Adipose tissue (tissue), 3 donors: ENCODE data around the gene SLC22A17. TPM values are rescaled to one million over a fixed set of nuclear protein-coding genes. Genes with fewer than 3 reads are reported as not detected.

Experiments used
- H3K27ac ChIP-seq: one replicate; pipeline ENCODE4 v1.5.1; 2013; ENCODE audit warnings: low read depth, low read length
- WGBS, 3 donors: extraction: QIAGEN DNeasy Blood & Tissue Kit; methylation state at CpG; one replicate each; pipeline ENCODE4 v1.1.7; 2013; 5-methylcytosine and 5-hydroxymethylcytosine counted together
- polyA plus RNA-seq, 3 donors: library from polyadenylated mRNA; stranded (reverse); fragments of 200-250 nt; gene quantifications; one replicate each; pipeline ENCODE4 v1.2.3, GENCODE V29; 2013
- donor health status: healthy with polysubstance abuse.
- donor health status: Bipolar disorder and iron deficiency.
- donor health status: healthy.

The SLC22A17 gene
- polyA plus RNA-seq, 3 donors: 8.4 to 9.9 (median 9.5) TPM

DNA sequence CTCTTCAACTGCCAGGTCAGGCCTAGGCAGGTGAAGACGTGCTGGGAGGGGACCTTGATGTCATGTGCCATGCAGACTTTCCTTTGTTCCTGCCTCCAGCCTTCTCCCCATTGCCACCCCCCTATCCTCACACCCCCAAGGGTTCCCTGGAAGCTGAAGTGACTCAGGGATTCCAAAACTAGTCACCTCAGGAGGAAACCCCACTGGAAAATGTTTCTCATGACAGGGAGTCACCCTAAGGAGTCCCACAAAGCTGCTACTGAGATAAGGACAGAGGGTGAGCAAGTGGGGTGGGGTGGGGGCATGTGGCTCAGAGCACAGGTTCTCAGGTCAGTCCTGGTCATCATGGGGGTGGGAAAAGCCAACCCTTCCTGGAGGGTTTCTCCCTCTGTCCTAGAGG lies 17.5 kb upstream of the SLC22A17 start:
- H3K27ac ChIP-seq: no peak overlapping the region
- 50 to 61% (median 57%) methylated on average over 1 of the region's 1 CpG for WGBS, 3 donors

DNA sequence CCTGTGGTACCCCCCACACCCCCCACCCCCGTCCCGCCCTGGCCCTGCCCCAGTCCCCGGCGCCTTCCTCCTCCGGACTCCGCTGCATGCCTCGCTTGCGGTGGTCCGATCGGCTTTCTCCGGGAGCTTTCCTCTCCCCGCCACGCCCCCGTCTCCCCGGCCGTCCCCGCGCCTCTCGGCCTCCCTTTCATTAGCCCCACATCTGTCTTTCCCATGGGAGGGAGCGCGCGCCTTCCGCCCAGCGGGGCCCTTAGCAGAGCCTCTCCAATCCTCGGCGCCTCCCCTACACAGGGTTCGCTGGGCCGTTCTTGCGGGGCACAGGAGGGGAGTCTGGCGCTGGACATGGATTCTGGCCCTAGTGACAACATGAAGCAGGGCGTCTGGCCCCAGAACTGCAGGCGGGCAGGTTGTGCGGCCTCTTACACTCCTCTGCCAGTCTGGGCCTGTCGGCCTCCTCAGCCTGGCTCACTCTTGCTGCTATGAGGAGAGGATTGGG lies 13.8 kb upstream of the SLC22A17 start:
- 24 to 46% (median 37%) methylated on average over 25 to 34 of the region's 34 CpGs for WGBS, 3 donors
- no peak overlapping the region for H3K27ac ChIP-seq

DNA sequence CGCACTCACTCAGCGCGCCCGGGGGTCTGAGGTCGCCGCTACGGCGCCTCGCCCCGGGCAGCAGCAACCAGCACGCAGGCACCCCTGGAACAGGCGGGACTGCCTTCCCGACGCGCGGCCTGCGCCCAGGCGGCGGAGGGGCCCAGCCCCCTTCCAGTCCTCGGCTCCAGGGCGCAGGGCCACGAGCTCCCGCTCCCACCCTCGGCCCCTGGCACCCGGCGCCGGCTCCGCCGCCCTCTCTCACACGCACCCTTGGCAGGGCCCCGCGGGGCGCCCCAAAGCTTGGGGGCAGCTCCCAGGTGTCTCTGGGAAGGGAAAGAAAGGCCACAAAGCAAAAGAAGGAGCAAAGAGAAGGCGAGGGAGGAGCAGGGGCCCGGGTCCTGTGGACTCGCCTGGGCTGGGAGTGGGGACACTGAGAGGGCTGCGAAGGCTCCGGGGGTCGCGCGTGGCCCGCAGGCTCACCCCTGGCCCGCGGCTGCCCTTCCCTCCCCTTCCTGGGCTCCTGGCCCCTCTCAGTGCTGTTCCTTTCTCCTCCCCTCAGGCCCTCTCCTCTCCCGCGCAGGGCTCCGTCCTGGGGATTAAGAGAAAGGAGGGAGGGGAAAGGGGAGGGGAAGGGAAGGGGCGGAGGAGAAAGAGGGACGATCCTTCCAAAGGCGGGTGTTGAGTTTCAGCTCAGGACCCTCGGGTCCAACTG lies 13.2 kb upstream of the SLC22A17 start:
- no peak overlapping the region for H3K27ac ChIP-seq
- 3 to 7% (median 3%) methylated on average over 26 to 48 of the region's 51 CpGs for WGBS, 3 donors

DNA sequence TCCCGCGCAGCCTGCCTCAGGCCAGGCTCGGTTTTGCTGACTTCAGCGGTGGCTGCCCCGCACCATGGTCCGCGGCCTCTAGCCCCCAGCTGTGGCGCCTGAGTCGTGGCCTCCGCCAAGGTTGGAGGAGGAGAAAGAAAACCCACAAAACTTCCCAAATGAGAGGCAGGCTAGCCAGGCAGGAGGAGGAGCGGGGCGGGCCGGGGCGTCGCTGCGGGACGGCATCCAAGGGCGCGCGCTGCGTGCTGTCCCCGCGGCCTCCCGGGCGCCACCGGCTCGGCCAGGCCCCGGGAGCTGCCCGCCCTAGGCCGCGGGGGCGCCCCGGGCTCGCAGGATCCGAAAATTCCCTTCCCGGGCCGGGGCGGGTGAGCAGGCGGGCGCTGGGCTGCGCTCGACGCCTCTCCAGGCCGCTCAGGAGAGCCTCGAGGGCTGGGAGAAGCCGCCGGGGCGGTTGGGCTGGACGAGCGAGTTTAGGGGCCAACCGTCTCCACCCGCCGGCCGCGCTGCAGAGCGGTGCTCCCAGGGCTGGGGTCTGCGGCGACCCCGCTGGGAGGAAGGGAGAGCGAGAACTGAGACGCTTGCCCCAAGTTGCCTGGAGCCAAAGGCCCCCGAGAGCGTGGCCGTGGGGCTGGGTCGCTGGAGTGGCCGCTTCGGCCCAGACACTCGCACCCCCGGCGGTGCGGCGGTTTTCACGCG lies 12.5 kb upstream of the SLC22A17 start, which contains the start of gene EFS:
TSS of gene EFS (minus strand) at position 137 of the 696 bp plus-strand sequence. CDS start 147 bp downstream, outside the sequence.
- H3K27ac ChIP-seq: peak within 1 kb of the TSS; percentile 60
- 2 to 17% (median 3%) methylated on average over 48 to 74 of the region's 74 CpGs for WGBS, 3 donors

DNA sequence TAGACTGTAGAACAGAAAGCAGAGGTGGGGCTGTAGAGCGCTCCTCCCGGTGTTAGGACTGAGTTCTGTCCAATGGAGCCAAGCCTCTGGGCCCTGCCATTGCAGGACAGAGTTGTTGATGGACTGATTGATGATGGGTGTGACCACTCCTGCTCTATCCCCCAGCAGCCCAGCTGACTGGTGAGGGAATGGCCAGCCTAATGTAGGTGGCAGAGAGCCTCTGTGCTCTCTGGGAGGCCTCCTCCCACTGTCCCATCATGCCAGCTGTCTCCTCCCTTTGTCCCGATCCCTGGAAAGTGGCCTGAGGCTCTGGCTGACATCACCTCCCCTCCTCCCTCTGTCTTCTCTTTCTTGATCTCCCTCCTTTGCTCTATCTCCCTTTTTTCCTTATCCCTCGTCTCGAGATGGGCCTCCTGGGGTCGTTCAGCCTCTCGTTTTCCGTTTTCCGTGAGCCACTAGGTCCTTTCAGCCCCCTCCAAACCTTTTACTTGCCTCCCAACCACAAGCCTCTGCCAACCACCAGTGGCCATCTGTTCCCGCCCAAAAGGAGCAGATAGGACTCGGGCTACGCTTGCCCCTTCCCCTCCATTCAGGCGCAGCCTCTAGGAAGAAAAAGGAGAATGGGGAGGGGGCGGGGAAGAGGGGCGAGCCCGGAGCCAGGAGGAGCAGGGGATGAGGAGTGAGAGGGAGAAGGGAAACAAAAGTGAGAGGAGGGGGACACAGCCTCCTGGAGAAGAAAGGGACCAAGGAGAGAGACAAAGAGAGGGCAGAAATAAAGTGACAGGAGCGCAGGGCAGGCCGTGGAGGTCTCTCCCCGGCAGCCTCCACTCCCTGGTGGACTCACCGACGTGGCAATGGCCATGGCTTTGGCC lies 11.7 kb upstream of the SLC22A17 start:
- 23 to 67% (median 23%) methylated on average over 20 to 21 of the region's 21 CpGs for WGBS, 3 donors
- H3K27ac ChIP-seq: peak overlapping the region; percentile 60

DNA sequence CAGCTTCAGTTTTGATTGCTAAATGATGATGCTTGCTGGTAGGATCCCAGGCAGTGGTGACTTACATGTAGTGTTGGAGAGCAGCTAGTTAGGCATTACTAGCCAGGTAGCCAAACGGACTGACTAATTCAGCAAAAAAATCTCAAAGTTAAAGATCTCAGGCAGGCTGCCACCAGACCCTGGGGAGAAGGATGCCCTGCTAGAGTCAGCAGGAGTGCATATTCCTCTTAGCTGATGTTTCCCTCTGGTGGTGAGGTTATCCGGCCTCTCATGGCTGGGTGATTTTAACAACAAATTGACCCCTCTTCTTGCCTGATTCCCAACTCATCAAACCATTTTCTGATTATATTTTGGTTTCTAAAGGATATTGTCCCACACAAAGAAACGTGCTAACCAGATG lies 9.5 kb upstream of the SLC22A17 start:
- WGBS, 3 donors: 56 to 78% (median 67%) methylated on average over 3 of the region's 3 CpGs
- H3K27ac ChIP-seq: no peak overlapping the region

DNA sequence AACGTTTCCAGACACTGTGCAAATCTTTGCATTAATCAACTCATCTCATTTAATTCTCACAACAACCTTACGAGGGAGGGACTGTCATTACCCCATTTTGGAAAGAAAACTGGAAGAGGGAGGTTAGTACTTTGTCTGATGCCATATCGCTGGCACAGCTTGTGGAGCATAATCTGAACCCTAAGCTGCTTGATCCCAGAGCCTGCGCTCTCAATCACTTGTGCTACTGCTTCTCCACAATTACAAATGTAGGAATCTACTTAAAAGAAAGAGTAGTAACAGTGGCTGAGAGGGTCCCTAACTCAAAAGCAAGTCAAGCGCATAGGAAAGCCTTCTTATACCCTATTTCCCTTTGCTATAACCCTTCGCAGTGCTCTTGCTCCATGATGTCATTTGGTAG lies 9.1 kb upstream of the SLC22A17 start:
- 70 to 81% (median 77%) methylated on average over 6 of the region's 6 CpGs for WGBS, 3 donors
- no peak overlapping the region for H3K27ac ChIP-seq

DNA sequence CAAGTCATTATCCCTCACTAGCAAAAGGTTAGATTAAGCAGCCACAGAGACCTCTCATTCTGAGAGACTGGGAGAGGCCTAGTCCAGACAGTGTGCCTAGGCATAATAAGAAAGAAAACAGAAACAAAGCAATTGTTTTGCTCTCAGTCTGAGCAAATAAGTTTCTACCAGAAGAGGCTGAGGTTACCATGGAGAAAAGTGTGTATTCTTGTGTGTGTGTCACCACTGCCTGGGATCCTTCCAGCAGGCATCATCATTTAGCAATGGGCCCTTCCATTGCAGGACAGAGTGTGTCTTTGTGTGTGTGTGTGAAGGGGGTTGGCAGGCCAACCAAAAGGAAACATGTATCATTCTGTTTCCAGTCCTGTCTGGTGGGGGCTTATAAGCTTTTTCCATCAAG lies 8.6 kb upstream of the SLC22A17 start:
- H3K27ac ChIP-seq: no peak overlapping the region

DNA sequence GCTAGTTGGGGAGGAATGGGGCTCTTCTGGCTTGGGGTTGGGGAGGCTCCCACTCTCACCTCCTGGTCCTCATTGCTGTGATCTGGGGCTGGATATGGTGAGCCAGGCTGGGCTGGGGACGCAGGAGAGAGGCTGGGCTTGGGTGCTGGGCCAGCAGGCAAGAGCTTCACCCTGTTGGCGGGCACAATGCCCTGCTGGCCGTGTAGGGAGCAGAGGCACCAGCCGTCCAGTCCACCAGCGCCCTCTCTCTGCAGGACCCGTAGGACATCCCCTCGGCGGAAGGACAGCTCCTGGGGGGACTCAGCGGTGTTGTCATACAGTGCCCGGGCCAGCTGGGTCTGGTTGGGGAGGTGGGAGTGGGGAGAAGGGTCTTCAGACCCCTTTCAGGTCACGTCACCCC lies 7.8 kb upstream of the SLC22A17 start:
- 72 to 79% (median 76%) methylated on average over 11 of the region's 11 CpGs for WGBS, 3 donors
- H3K27ac ChIP-seq: no peak overlapping the region

DNA sequence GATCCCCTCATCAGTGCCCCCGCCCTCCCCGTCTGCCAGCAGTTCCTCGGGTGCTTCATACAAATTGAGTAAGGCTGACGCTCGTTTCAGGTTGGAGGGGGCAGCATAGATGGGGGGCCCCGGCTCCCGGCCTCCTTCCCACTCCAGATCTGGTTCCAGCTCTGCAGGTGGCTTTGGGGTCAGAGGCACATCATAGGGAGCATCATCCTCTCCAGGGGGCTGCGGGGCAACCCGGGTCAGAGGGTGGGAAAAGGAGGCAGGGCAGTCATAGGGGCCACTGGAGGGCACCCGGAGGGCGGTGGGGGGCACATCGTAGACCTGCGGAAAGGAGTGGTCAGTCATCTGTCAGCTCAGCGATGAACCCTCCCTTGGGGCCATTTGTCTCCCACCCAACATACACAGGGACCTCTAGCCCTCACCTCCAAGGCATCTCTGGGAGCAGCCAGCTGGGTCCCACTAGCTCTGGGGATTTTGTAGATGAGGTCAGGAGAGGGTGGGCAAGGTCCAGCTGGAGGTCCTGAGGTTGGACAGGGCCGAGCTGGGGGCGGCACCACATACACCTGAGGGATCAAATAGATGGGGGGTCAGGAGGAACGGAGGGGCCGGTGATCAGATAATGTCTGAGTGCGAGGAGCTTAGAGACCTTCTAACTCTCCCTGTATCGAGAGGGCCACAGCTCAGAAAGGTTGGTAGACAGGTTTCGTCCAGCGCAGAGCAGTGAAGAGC lies 7.2 kb upstream of the SLC22A17 start:
- 84 to 88% (median 86%) methylated on average over 20 to 22 of the region's 22 CpGs for WGBS, 3 donors
- H3K27ac ChIP-seq: no peak overlapping the region

DNA sequence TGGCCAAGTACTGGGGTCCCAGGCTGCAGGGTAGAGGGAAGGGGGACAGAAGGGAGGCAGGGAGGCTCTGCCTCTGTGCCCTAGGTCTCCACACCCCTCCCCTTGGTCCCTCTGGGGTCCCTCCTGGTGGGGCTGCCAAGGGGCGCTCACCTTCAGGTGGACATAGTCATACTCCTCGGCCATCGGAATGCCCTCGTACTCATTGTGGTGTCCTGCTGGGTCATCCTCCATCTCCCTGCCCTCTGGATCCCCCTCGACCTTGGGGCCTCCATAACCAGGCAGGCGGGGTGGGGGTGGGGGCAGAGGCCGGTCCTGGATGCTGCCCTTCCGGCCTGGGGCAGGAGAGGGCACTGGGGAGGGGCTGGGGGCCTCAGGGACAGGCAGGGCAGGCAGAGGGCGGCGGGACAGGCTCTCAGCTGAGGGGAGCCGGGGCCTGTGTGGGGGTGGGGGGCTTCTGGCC lies 6.5 kb upstream of the SLC22A17 start:
- WGBS, 3 donors: 73 to 88% (median 75%) methylated on average over 7 to 11 of the region's 11 CpGs
- H3K27ac ChIP-seq: no peak overlapping the region

DNA sequence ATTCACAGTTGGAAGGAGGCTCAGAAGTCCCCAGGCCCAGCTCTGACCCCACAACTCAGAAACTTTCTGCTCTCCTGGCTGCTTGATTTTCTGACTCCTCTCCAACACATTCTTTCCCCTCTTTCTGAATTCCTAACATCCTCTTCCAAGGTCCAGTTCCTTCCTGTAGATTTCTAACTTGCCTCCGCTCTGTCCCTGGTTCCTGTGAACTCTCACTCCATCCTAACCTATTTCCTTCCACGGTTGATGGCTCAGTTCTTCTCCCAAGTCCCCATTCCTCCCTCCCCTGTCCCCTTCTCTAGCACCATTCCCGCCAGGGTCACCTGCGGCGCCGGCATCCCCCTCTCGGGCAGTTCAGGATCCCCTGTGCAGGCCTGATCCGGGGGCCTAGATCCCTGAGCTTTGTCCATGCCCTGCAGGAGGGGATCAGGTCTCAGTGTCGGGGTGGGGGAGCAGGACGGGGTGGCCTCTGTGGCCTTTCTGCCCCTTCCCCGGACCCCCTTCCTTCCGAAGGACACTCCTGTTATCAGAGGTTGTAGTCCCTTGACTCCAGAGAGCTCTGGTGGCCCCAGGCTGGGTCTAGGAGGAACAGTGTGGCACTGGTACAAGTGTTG lies 6.0 kb upstream of the SLC22A17 start:
- 84 to 89% (median 85%) methylated on average over 12 of the region's 12 CpGs for WGBS, 3 donors
- no peak overlapping the region for H3K27ac ChIP-seq

DNA sequence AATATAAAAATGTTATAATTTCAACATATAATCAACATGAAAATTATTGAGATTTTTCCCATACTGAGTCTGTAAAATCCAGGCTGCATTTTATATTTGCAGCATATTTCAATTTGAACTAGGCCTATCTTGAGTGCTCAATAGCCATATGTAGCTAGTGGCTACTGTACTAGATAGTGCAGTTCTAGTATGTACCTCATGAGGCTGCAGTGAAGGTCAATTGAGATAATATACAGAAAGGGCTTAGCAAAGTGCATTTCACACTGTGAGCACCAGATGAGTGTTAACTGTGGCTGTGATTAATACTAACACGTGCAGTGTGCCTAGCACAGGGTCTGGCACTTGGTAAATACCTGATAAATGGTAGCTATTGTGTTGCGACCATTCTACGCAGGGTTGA lies 5.4 kb upstream of the SLC22A17 start:
- no peak overlapping the region for H3K27ac ChIP-seq

DNA sequence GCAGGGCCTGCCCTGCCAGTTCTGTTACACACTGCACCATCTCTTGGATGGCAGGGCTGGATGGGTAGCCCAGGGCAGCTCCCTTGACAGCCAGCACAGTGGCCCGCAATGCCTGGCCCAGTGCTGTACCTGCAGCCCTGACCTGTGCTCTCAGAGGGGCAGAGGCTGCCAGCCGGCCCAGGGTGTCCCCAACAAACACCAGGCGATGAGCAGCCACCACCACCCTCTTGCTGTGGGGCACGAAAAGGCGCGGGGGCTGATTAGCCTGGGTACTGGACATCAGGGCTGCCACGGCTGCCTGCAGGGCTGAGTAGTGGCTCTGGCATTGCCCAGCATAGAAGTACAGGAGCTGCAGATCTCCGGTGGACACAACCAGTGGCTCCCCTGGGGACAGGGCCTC lies 4.6 kb upstream of the SLC22A17 start:
- WGBS, 3 donors: 86 to 91% (median 89%) methylated on average over 8 of the region's 8 CpGs
- H3K27ac ChIP-seq: no peak overlapping the region

More for the DNA sequence above, 5.4 kb upstream of the SLC22A17 start:
- WGBS, 3 donors: 80 to 89% (median 84%) methylated on average over 3 of the region's 3 CpGs

DNA sequence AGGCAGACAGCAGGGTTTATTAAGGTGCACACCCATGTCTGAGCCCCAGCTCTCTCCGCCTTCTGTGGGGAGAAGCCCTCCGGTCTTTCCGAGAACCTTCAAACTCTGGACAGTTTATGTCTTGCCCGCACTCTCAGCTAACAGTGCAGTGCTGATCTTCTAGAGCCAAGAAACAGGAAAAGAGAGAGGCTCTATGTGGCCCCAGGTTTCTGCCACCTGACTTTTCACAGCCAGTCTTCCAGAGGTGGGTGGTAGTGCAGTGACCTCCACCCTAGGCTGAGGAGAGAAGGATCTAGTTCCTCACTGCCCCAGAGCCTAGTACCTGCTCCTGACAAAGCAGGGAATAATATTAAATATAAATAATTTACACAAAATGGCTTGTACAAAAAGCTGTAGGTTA lies 4.0 kb upstream of the SLC22A17 start:
- H3K27ac ChIP-seq: no peak overlapping the region
- WGBS, 3 donors: 94 to 95% (median 95%) methylated on average over 4 of the region's 4 CpGs

DNA sequence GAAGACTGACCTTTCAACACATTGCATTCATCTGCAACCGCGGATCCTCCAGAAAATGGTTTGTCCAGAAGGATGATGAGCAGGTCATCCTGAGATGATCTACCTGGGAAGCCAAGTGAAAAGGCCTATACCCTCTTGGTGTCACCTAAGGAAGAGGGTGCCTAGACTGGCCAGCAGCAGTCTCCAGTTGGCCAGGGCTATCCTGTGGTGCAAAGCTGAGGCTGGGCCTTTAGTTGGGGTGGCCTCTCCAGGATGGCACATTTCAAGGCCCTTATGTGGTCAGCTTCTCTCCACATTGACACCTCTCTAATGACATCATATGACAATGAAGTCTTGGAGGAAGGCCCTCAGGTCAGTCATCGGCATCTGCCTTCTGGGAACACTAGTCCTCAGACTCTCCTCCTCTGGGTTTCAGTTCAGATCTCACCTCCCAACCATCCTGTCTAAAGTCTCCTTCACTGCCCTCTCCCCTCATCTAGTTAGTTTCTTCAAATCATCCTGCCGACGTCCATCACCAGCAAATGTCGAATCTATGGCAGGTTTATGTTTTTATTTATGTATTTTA lies 3.3 kb upstream of the SLC22A17 start:
- 83 to 87% (median 84%) methylated on average over 6 of the region's 6 CpGs for WGBS, 3 donors
- no peak overlapping the region for H3K27ac ChIP-seq

DNA sequence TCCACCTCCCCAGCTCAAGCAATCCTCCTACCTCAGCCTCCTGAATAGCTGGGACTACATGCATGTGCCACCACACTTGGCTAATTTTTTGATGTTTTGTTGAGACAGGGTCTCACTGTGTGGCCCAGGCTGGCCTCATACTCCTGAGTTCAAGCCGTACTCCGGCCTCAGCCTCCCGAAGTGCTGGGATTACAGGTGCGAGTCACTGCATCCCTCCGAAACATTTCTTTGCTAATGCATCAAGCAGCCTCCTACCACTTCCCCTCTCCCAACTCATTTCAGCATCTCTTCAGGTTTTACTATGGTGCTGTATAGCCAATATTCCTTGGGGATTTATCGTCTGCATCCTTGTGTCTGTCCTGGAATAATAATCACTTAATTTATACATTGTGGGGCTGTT lies 2.3 kb upstream of the SLC22A17 start:
- H3K27ac ChIP-seq: no peak overlapping the region
- 84 to 86% (median 85%) methylated on average over 6 of the region's 6 CpGs for WGBS, 3 donors

DNA sequence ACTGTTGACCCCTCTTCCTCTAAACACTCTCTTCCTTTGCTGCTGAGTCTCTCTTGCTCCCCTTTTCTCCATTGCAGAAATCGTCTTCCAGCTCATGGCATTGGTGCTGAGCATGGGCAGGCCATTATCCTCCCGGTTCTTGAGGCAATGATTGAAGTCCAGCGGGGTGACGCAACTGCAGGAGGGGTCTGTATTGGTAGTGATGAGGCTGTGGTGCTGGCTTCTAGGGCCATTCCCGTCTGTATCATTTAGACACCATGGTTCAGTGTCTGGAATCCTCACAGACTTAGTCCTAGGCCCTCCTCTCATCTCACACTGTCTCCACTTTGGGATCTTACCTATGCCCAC lies 720 bp upstream of the SLC22A17 start:
- H3K27ac ChIP-seq: no peak overlapping the region
- 72 to 75% (median 73%) methylated on average over 5 of the region's 5 CpGs for WGBS, 3 donors
